NCI-H774 (cell line): Measurements from ENCODE around the gene RAB11A.
A peak's percentile ranks its signal among the peaks of the same experiment; 100 is the strongest.

Experiments
- DNase-seq: peaks from one replicate; lab custom pipeline; 2025; lab: John Stamatoyannopoulos, UW

Gene RAB11A

GRCh38 chr15:65917936-65918335, 48.6 kb downstream of the RAB11A start:
- DNase-seq = no peak

- no peak for DNase-seq
Observed at GRCh38 chr15:65918357-65918920, 49.1 kb downstream of the RAB11A start.

DNA sequence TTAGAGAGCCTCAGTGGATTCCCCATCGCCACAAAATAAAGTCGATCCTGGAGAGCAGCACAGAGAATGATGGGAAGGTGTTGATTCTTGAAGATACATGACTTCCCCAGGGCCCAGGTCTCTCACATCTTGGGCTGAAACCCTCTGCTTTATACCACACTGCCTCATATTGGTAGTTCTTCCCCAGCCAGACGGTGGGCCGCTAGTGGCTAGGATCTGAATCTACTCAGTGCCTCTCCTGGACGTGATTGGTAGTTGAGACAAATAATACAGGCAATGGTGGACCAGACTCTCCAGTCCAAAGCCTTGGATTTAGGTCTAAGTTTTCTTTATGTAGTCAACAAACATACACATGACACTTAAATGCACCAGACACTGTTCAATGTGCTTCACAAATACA, 49.7 kb downstream of the RAB11A start:
- no peak for DNase-seq

GRCh38 chr15:65919353-65919752, 50.1 kb downstream of the RAB11A start:
- DNase-seq = no peak

DNA sequence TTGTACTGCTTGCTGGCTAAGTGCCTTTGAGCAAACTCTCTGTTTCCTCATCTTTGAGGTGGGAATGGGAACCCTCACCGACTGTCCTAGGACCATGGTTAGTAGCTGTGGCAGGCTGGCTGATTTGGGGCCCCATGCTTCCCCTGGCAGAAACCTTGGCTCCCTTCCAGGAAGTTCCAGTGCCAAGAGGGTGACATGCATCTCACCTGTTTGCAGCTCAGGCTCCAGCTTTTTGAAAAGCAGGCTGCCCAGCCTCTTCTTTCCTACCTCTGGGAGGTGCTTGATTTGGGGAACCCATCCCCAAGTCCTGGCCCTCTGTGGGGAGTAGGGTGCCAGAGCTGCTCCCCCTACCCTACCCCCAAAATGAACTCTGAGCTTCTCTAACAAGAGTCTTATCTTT, 50.8 kb downstream of the RAB11A start:
- DNase-seq = peak; percentile 35

GRCh38 chr15:65920825-65921309, 51.6 kb downstream of the RAB11A start:
- no peak for DNase-seq

DNA sequence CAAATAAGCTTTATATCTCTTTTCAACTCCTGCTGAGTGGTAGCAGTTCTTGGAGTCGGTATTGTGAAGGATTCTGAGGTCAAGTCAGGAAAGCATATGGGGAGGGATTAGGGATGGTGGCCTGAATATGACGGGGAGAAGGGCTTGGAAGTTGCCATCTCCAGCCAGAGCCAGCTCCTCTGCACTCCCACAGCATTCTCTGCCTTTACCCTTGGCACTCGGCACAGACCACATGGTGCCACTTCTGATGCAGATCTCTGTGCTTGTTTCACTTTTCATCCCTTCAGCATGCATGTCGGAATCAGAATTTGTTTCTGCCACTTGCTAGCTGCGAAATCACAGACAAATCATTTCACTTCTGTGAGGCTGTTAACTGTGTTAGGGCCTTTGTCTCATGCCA, 52.5 kb downstream of the RAB11A start:
- no peak for DNase-seq

- DNase-seq = no peak
Observed at GRCh38 chr15:65922621-65923020, 53.3 kb downstream of the RAB11A start.

DNA sequence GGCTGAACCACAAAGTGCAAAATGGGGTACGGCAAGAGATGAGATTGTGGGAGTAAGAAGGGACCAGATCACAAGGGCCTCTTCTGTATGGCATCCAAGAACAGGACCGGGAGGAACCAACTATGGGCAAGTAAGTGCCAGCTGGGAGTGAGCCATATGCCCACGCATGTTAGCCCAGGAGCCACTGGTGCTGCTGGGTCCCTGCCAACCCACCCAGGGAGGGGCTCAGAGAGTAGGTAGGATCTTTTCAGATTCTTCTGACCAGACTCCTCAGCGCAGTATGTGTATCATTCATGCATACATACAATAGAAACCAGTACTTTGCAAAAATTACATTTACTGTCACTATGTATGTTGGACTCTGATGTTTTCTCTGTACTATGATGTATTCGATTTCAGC, 54.0 kb downstream of the RAB11A start:
- DNase-seq = no peak

DNA sequence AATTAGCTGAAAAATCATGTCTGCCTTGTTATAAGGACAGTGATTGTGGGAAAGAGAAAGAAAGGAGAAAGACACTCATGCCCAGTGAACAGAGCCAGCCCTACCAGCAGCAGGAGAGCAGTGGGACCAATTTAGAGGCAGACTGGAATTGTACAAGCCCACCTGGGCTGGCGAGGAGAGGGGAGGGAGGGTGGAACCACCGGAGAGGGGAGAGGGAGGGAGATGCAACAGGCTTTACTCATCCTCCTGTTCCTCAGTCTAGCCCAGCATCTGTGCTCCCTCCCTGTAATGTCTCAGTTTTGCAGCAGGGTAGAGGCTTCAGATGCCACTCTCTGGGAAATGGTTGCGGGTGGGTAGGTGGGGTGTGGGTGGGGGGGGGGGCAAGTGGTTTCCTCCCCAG, 54.7 kb downstream of the RAB11A start:
- no peak for DNase-seq

- no peak for DNase-seq
Observed at GRCh38 chr15:65925338-65925737, 56.0 kb downstream of the RAB11A start.

DNA sequence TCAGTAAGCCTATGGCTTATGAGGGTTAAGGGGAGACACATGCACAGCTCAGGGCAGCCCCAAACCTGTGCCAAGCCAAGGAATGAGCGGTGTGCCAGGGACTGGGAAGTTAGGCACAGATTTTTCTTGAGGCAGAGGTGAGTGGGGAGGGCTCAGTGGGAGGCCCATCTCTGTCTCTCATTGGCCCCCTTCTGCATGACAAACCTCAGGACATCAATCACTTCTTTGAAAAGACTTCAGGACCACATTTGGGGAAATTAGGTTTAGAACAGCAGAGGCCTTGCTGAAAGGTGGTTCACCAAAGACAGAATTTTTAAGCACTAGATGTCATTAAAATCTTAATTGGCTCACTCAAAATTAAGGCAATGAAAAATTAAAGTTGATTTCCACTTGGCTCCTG, 57.2 kb downstream of the RAB11A start:
- no peak for DNase-seq

DNA sequence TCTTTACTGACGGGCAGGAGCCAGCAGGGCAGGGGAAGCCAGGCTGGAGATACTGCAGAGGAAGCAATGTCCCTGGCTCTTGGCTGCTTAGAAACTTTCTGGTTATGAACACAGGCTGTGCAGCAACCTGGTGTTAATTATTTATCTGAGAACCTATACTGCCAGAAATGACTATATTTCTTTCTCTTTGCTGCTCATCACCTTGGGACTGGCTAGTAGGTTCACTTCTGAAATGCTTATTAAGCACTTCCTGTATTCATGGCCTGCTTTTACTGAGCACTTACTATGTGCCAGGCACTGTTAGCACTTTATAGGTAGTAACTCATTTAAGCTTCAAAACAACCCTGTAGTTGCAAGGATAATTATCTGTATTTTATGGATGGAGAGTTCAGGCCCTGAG, 57.6 kb downstream of the RAB11A start:
- no peak for DNase-seq

DNA sequence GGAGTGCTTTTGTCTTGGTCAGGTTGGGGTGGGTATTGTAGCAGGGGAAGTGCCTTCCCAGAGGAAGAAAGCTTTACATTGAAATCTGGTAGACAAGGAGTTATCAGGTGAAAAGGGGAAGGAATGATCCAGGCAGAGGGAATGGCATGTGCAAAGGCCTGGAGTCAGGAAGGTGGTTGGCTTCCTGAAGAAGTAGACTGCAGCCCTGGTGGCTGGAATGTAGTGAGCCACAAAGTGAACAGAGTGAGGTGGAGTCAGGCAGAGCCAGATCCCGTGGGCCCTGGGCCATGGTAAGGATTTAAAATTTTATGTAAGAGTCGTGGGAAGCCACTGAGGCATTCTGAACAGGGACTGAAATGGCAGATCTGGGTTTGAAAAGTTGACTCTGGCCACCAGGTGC, 58.3 kb downstream of the RAB11A start:
- no peak for DNase-seq

GRCh38 chr15:65929573-65929972, 60.3 kb downstream of the RAB11A start:
- no peak for DNase-seq

GRCh38 chr15:65930134-65930533, 60.8 kb downstream of the RAB11A start:
- peak; percentile 39 for DNase-seq

DNA sequence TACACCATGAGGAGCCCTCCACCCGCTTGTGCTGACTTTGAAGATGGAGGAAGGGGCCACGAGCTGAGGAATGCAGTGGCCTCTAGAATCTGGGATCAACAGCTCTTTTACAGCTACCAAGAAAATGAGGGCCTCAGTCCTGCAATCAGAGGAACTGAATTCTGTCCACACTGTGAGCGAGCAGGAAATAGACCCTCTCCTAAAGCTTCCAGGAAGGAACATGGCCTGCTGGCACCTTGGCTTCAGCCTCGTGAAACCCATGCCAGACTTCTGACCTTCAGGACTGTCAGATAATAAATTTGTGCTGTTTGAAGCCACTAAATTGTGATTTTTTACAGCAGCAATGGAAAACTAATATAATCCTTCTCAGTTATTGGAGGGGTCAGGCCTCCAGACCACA, 61.9 kb downstream of the RAB11A start:
- DNase-seq = no peak

DNA sequence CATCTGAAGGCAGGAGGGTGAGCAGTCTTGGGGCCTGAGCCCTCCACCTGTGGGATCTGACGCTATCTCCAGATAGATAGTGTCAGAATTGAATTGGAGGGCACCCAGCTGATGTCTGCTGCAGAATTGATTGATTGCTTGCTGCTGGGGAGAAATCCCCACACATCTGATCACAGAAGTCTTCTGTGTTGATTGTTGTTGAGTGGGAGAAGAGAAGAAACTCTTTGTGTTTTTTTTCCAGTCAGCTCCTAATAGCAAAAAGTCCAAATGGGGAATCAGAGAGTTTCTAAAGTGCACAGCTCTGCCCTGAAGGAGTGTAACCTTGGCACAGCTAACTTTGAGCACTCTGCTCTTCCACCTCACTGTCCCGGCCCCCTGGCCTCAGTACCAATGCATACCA, 66.1 kb downstream of the RAB11A start:
- DNase-seq = no peak

DNA sequence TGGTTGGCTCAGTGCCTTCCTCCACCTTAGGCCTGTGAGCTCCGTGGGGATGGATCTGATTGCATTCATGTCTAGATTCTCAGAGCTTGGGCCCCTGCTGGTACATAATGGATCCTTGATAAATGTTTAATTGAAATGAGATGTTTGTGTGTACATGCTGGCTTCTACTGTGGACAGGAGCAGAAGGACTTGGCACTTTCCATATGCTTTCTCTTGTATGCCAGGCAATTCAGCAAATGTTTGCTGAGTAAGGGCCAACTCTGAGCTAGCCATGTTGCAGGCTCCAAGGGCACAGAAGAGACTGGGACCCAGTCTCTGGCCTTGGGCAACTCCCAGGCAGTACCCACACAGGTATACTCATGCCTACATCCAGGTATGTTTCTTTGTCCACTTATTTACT, 67.0 kb downstream of the RAB11A start:
- DNase-seq = no peak

DNA sequence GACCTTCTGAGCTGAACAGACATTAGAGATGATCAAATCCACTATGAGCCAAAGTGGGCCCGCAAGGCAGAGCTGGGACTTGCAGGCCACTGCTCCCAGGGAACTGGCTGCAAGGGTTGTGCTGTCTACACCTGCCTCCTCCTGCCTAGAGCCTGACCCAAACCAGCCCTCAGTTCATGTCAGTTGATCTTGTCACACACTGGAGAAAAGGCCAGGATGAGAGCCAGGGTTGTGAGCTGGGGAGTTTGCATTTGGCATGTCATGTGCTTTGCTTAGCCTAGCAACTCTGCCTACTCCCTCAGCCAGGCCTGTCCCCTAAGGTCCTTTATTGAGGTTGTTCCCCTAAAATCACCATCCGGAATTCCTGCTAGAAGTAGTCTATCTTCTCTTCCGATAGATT, 67.8 kb downstream of the RAB11A start:
- DNase-seq = no peak

- peak; percentile 83 for DNase-seq
Observed at GRCh38 chr15:65937476-65937875, 68.2 kb downstream of the RAB11A start.

DNA sequence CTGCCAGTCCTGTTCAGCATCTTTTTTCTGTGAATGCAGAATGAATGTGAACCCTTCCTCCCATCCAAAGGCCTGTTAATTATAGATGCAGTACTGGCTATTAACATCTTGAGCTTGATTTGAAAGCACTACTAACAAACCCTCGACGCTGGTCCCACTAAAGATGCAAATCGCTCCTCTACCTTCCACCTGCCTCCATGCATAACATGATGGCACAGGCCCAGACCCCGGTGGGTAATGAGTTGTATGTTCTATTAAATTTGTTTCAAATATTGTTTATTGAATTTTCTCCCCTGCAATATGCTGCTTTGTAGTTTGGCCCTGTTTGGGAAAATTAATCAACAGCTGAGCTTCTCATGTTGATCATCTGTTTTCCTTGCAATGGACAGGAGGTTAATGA, 69.3 kb downstream of the RAB11A start:
- no peak for DNase-seq

DNA sequence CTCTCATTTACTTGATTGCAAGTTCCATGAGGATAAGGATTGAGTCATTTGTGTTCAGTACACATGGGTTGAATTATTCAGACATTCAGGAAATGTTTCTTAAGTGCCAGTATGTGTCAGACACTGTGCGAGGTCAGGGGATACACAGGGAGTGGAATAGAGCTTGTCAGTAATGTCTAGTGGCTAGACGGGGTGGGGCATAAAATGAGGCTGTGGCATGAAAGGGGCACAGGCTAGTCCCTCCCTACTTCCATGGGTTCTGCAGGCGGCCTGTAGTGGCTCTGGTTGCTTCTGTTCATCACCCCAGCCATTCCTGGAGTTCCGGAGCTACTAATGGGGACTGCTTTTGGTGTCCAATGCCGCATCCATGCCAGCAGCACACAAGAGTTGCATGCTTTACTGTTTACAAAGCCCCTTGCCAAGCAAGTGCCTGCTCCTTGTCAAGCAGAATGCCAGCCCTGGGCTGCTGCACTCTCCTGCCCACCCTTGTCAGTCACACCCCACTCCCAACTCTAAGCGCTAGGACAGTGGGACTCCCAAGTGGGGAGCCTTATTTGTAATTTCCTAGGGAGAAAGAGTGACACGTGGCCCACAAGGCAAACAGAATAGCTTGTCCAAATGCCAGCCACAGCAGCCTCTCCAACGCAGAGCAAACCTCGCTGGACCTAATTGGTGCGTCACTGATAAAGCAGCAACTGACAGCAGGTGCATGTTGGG, 70.8 kb downstream of the RAB11A start:
- peak; percentile 79 for DNase-seq

DNA sequence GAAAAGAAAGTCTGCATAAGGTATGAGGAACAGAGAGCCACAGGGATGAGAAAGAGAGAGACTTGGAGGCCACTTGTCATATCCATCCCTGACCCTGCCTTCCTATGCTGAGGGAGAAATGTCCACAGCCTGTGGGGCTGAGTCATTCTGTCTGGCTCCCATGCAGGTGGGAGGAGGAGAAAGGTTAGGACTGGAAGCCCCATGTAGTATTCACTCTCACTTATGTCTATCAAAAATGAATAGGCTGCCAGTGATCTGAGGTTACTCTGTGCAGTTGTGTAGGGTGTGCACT, 71.3 kb downstream of the RAB11A start:
- DNase-seq = no peak
